IMR-90 (cell line): ENCODE measurements around the gene ACP1. TPM values are rescaled to one million over a fixed set of nuclear protein-coding genes. Genes with fewer than 3 reads are reported as not detected.

Experiments used
- ATAC-seq: fragments of 200-7000 bp; cut with Tn5 transposase; 2 replicates; pipeline ENCODE4 v1.9.1; 2020; ENCODE audit warnings: low read depth, mild to moderate bottlenecking, moderate library complexity
- BruUV-seq: library from RNA; stranded (reverse); fragments of 400-500 nt; replicated peaks from 2 replicates; lab custom pipeline; 2021; lab: Mats Ljungman, UMichigan
- CTCF ChIA-PET: fragments of 300-600 bp; formaldehyde crosslinking; extraction: SDS; loops from one replicate; lab custom pipeline; 2021; ENCODE audit warnings: antibody characterized with exemption; lab: Yijun Ruan, JAX
- POLR2A ChIA-PET: fragments of 300-600 bp; sonication (Branson Sonifier 250); formaldehyde crosslinking; loops from one replicate; lab custom pipeline; 2022; ENCODE audit warnings: antibody characterized with exemption; ENCODE audit not compliant: unreplicated experiment; lab: Charles Lee
- DNase-seq: peaks from one replicate; pipeline ENCODE4 v3.0.0; 2013
- H2AFZ ChIP-seq: replicated peaks from 2 replicates; pipeline ENCODE3; 2013; ENCODE audit warnings: low read length, mild to moderate bottlenecking; ENCODE audit not compliant: poor library complexity
- H2AK5ac ChIP-seq: 2 replicates; pipeline ENCODE4 v1.6.1; 2013; ENCODE audit warnings: low read depth, low read length, inconsistent platforms
- H2AK9ac ChIP-seq: replicated peaks from 2 replicates; pipeline ENCODE3; 2013; ENCODE audit warnings: mild to moderate bottlenecking, low read depth, low read length, moderate library complexity; ENCODE audit not compliant: poor library complexity
- H2BK120ac ChIP-seq: 2 replicates; pipeline ENCODE4 v1.6.1; 2013; ENCODE audit warnings: low read depth, low read length, inconsistent platforms
- H2BK15ac ChIP-seq: 3 replicates; pipeline ENCODE4 v1.6.1; 2013; ENCODE audit warnings: low read depth, low read length, inconsistent platforms
- H2BK20ac ChIP-seq: 2 replicates; pipeline ENCODE4 v1.6.1; 2013; ENCODE audit warnings: low read depth, mild to moderate bottlenecking, inconsistent platforms, low read length, moderate library complexity
- H2BK5ac ChIP-seq: 2 replicates; pipeline ENCODE4 v1.6.1; 2013; ENCODE audit warnings: mild to moderate bottlenecking, low read depth, low read length, inconsistent platforms; ENCODE audit not compliant: poor library complexity, severe bottlenecking
- H3K14ac ChIP-seq: replicated peaks from 2 replicates; pipeline ENCODE4 v1.6.1; 2013; ENCODE audit warnings: low read depth, low read length, inconsistent platforms
- H3K18ac ChIP-seq: 2 replicates; pipeline ENCODE4 v1.6.1; 2013; ENCODE audit warnings: low read depth, low read length, control low read depth
- H3K23ac ChIP-seq: 2 replicates; pipeline ENCODE4 v1.6.1; 2013; ENCODE audit warnings: low read depth, low read length, inconsistent platforms
- H3K27ac ChIP-seq: 2 replicates; pipeline ENCODE4 v1.5.1; 2013; ENCODE audit warnings: mild to moderate bottlenecking, control low read depth, low read length; ENCODE audit not compliant: insufficient read depth
- H3K27me3 ChIP-seq: 2 replicates; pipeline ENCODE4 v1.6.1; 2013; ENCODE audit warnings: low read length; ENCODE audit not compliant: control insufficient read depth, insufficient read depth
- H3K36me3 ChIP-seq: 2 replicates; pipeline ENCODE4 v1.6.1; 2013; ENCODE audit warnings: low read length, mixed read lengths; ENCODE audit not compliant: control insufficient read depth, insufficient read depth
- H3K4ac ChIP-seq: 2 replicates; pipeline ENCODE4 v1.6.1; 2013; ENCODE audit warnings: low read depth, low read length, inconsistent platforms
- H3K4me1 ChIP-seq: 2 replicates; pipeline ENCODE4 v1.6.1; 2013; ENCODE audit warnings: low read length, mixed read lengths; ENCODE audit not compliant: control insufficient read depth, insufficient read depth
- H3K4me2 ChIP-seq: 2 replicates; pipeline ENCODE4 v1.6.1; 2013; ENCODE audit warnings: low read depth, mild to moderate bottlenecking, control low read depth, low read length, moderate library complexity
- H3K4me3 ChIP-seq: 2 replicates; pipeline ENCODE4 v1.5.1; 2013; ENCODE audit warnings: low read depth, mild to moderate bottlenecking, control low read depth, low read length, moderate library complexity; ENCODE audit not compliant: insufficient read depth
- H3K56ac ChIP-seq: 2 replicates; pipeline ENCODE4 v1.6.1; 2013; ENCODE audit warnings: low read length, inconsistent platforms; ENCODE audit not compliant: insufficient read depth; ENCODE audit errors: extremely low read depth
- H3K79me1 ChIP-seq, 2 experiments: 2 replicates each; pipeline ENCODE4 v1.6.1; 2013; ENCODE audit warnings: low read length in 2 of 2, inconsistent platforms in 1 of 2, low read depth in 1 of 2
- H3K9ac ChIP-seq: 2 replicates; pipeline ENCODE4 v1.6.1; 2013; ENCODE audit warnings: low read depth, low read length, control low read depth
- H3K9me1 ChIP-seq: 2 replicates; pipeline ENCODE4 v1.6.1; 2013; ENCODE audit warnings: low read length, inconsistent platforms; ENCODE audit not compliant: insufficient read depth
- H3K9me3 ChIP-seq: 2 replicates; pipeline ENCODE4 v1.6.1; 2013; ENCODE audit warnings: low read length; ENCODE audit not compliant: control insufficient read depth, insufficient read depth
- H4K20me1 ChIP-seq: 2 replicates; pipeline ENCODE4 v1.6.1; 2013; ENCODE audit warnings: low read length, inconsistent platforms; ENCODE audit not compliant: insufficient read depth
- H4K5ac ChIP-seq: 2 replicates; pipeline ENCODE4 v1.6.1; 2013; ENCODE audit warnings: mild to moderate bottlenecking, low read depth, low read length, control low read depth
- H4K8ac ChIP-seq, 2 experiments: 2 replicates each; pipeline ENCODE4 v1.6.1; 2013; ENCODE audit warnings: low read depth in 2 of 2, low read length in 2 of 2, control low read depth in 1 of 2, inconsistent platforms in 1 of 2
- H4K91ac ChIP-seq: 2 replicates; pipeline ENCODE4 v1.6.1; 2013; ENCODE audit warnings: low read depth, low read length, inconsistent platforms; ENCODE audit not compliant: insufficient read depth
- BHLHE40 ChIP-seq: fragments of 150-350 bp; IDR thresholded peaks from 2 replicates; pipeline ENCODE4 v1.6.1; 2016; ENCODE audit warnings: mild to moderate bottlenecking, low read depth, low read length
- CEBPB ChIP-seq: IDR thresholded peaks from 2 replicates; pipeline ENCODE4 v1.6.1; 2012; ENCODE audit warnings: low read depth, low read length, improper control_type of control experiment
- CHD1 ChIP-seq: IDR thresholded peaks from 2 replicates; pipeline ENCODE4 v1.6.1; 2012; ENCODE audit warnings: low read depth, low read length, improper control_type of control experiment
- CTCF ChIP-seq: conservative IDR thresholded peaks from 2 replicates; pipeline ENCODE4 v1.5.1; 2012; ENCODE audit warnings: mild to moderate bottlenecking, low read depth, low read length, improper control_type of control experiment
- ELK1 ChIP-seq: fragments of 150-350 bp; IDR thresholded peaks from 2 replicates; pipeline ENCODE4 v1.6.1; 2016; ENCODE audit warnings: low read depth, mild to moderate bottlenecking, low read length, moderate library complexity, borderline replicate concordance
- FOS ChIP-seq: fragments of 150-350 bp; IDR thresholded peaks from 2 replicates; pipeline ENCODE4 v1.6.1; 2016; ENCODE audit warnings: low read depth, low read length
- MAFK ChIP-seq: IDR thresholded peaks from 2 replicates; pipeline ENCODE4 v1.6.1; 2012; ENCODE audit warnings: low read depth, low read length, improper control_type of control experiment
- MAZ ChIP-seq: IDR thresholded peaks from 2 replicates; pipeline ENCODE4 v1.6.1; 2012; ENCODE audit warnings: low read depth, mild to moderate bottlenecking, low read length, improper control_type of control experiment, moderate library complexity, borderline replicate concordance
- MXI1 ChIP-seq: IDR thresholded peaks from 2 replicates; pipeline ENCODE4 v1.6.1; 2012; ENCODE audit warnings: low read depth, mild to moderate bottlenecking, low read length, moderate library complexity, borderline replicate concordance
- NFE2L2 ChIP-seq: fragments of 150-350 bp; IDR thresholded peaks from 2 replicates; pipeline ENCODE4 v1.6.1; 2016; ENCODE audit warnings: low read depth, mild to moderate bottlenecking, low read length
- POLR2A ChIP-seq: IDR thresholded peaks from 2 replicates; pipeline ENCODE4 v1.6.1; 2012; ENCODE audit warnings: mild to moderate bottlenecking, low read depth, low read length
- RAD21 ChIP-seq: IDR thresholded peaks from 2 replicates; pipeline ENCODE4 v1.6.1; 2012; ENCODE audit warnings: low read length, improper control_type of control experiment
- RCOR1 ChIP-seq: IDR thresholded peaks from 2 replicates; pipeline ENCODE4 v1.6.1; 2012; ENCODE audit warnings: mild to moderate bottlenecking, low read length, improper control_type of control experiment; ENCODE audit not compliant: insufficient replicate concordance
- RFX5 ChIP-seq: IDR thresholded peaks from 2 replicates; pipeline ENCODE4 v1.8.0; 2012; ENCODE audit warnings: low read depth, mild to moderate bottlenecking, low read length, moderate library complexity
- SMC3 ChIP-seq: fragments of 150-350 bp; IDR thresholded peaks from 2 replicates; pipeline ENCODE4 v1.6.1; 2016; ENCODE audit warnings: low read depth, mild to moderate bottlenecking, antibody characterized with exemption, low read length, moderate library complexity
- USF2 ChIP-seq: fragments of 150-350 bp; IDR thresholded peaks from 2 replicates; pipeline ENCODE4 v1.6.1; 2017; ENCODE audit warnings: mild to moderate bottlenecking, antibody characterized with exemption, low read length, low read depth
- WGBS, 2 experiments: methylation state at CpG; one replicate each; pipeline versions ENCODE4 v1.1.5 to v1.1.7; 2013; ENCODE audit warnings: missing lambda C conversion rate in 2 of 2; ENCODE audit not compliant: insufficient read length in 1 of 2; ENCODE audit errors: extremely low coverage in 2 of 2; 5-methylcytosine and 5-hydroxymethylcytosine counted together
- dilution Hi-C: fragments of 300-500 bp; cut with HindIII; formaldehyde crosslinking; loops from one replicate; pipeline ENCODE4 v1.14.3; 2018; ENCODE audit warnings: low sequenced_read_pairs; ENCODE audit not compliant: unreplicated experiment
- in situ Hi-C: fragments of 300-500 bp; cut with MboI; formaldehyde crosslinking; loops from 3 replicates; pipeline ENCODE4 v1.14.3; 2019; ENCODE audit warnings: low sequenced_read_pairs, inconsistent platforms, mixed read lengths
- intact Hi-C: fragments of 100-400 bp; cut with micrococcal nuclease; formaldehyde crosslinking; loops from 2 replicates; pipeline ENCODE4 v1.10.0; 2022
- polyA plus RNA-seq, 3 experiments: library from polyadenylated mRNA; depleted of rRNA; stranded (reverse); fragments of >200 nt; gene quantifications; 2 replicates each; pipeline ENCODE4 v1.2.3, GENCODE V29; 2012; ENCODE audit warnings: low replicate concordance in 1 of 3
- total RNA-seq: library from RNA; depleted of rRNA; stranded (reverse); fragments of >200 nt; gene quantifications from 2 replicates; pipeline ENCODE4 v1.2.3, GENCODE V29; 2012

Gene ACP1
- total and polyA plus RNA-seq, 2 of the 4 experiments (the other 2 are of a cell fraction): 85.7 to 104 TPM

GRCh38 chr2:223971-224760, 40.6 kb upstream of the ACP1 start:
- no peak overlapping the region for H2AK9ac ChIP-seq
- no peak overlapping the region for H2AK5ac ChIP-seq
- ChIA-PET CTCF (interaction anchor here (1.4 kb wide), 1 partner anchor 22 kb away, joined by 6 read pairs; no protein-coding TSS in a partner anchor), POLR2A (no interaction called here)
- no peak overlapping the region for H3K4me2 ChIP-seq
- no peaks in the 10 kb centered on the region for H3K9me3 ChIP-seq
- no peak overlapping the region for H3K14ac ChIP-seq
- H3K4me3 ChIP-seq: no peak overlapping the region
- no peaks in the 10 kb centered on the region for H3K79me1 ChIP-seq
- no peak overlapping the region for H2BK120ac ChIP-seq
- DNase-seq: no peak
- peaks cover 18% of the 10 kb centered on the region for H3K36me3 ChIP-seq
- no peak overlapping the region for H3K9ac ChIP-seq
- H3K4me1 ChIP-seq: no peaks in the 10 kb centered on the region
- ATAC-seq: no peak
- no TSS peak for BruUV-seq
- H3K27ac ChIP-seq: no peak overlapping the region
- H3K18ac ChIP-seq: no peak overlapping the region
- H4K20me1 ChIP-seq: no peaks in the 10 kb centered on the region
- H3K23ac ChIP-seq: no peak overlapping the region
- H3K56ac ChIP-seq: no peak overlapping the region
- H3K4ac ChIP-seq: no peak overlapping the region
- in situ Hi-C loops: no loop called here
- H2AFZ ChIP-seq: no peak overlapping the region
- dilution Hi-C loops: no loop called here
- H4K8ac ChIP-seq: no peak overlapping the region
- intact Hi-C loops: no loop called here
- TF ChIP-seq NFE2L2 (no peak), MAFK (no peak), BHLHE40 (no peak), FOS (no peak), USF2 (no peak), SMC3 (no peak), RFX5 (no peak), RCOR1 (no peak), MXI1 (no peak), RAD21 (no peak), ELK1 (no peak), CHD1 (no peak), CEBPB (no peak), MAZ (no peak), POLR2A (no peak), CTCF (no peak)
- no peak overlapping the region for H2BK15ac ChIP-seq
- no CpG with 5 or more reads among the region's 6 CpGs for whole genome bisulfite sequencing, 2 experiments
- no peaks in the 10 kb centered on the region for H3K27me3 ChIP-seq
- no peak overlapping the region for H4K91ac ChIP-seq
- H2BK5ac ChIP-seq: no peak overlapping the region
- H3K9me1 ChIP-seq: no peaks in the 10 kb centered on the region
- no peak overlapping the region for H4K5ac ChIP-seq
- H2BK20ac ChIP-seq: no peak overlapping the region
